ENCODE data around the gene FBP2.

GRCh38 chr9:94613003-94613402 lies 19.4 kb upstream of the FBP2 start:
- TF ChIP-seq CTCF (IDR thresholded peaks at IDR 0.05; ENCODE audit: low read depth, low read length) (peak; percentile 8; the same call in 1 of the 2 replicates), EZH2phosphoT487 (IDR thresholded peaks at IDR 0.05; ENCODE audit: low read depth) (no peak)

Measured in OCI-LY3 (cell line).